K562 (cell line): ENCODE measurements around the gene TLE3. TPM values are rescaled to one million over a fixed set of nuclear protein-coding genes. Genes with fewer than 3 reads are reported as not detected.
"Not testable (repeated sequence)": the region's sequence is repeated elsewhere in the genome, so short reads cannot be mapped to it uniquely, and the experiment has no call there.

Experiments
- ATAC-seq: fragments of 200-7000 bp; cut with Tn5 transposase; 3 replicates; pipeline ENCODE4 v1.9.1; 2020; ENCODE audit warnings: moderate library complexity
- BruUV-seq: library from RNA; stranded (reverse); fragments of 400-500 nt; replicated peaks from 2 replicates; lab custom pipeline; 2021; lab: Mats Ljungman, UMichigan
- CTCF ChIA-PET: fragments of 300-600 bp; formaldehyde crosslinking; extraction: SDS; loops from one replicate; lab custom pipeline; 2021; ENCODE audit warnings: low intra/inter-chr PET ratio; lab: Yijun Ruan, JAX
- POLR2A ChIA-PET: fragments of 300-600, 350-650 bp; sonication (Branson Sonifier 250); formaldehyde crosslinking; extraction: SDS; loops from one replicate; lab custom pipeline; 2021; ENCODE audit warnings: antibody characterized with exemption, inconsistent platforms; lab: Yijun Ruan, JAX
- DNase-seq, 4 experiments: peaks; one replicate each; pipeline versions ENCODE4 v3.0.0 to v3.0.0-alpha.2; 2011 to 2018; ENCODE audit warnings: low spot score in 3 of 4, mixed read lengths in 3 of 4; ENCODE audit errors: extremely low read depth in 1 of 4
- FAIRE-seq: peaks from 2 replicates; lab custom pipeline; 2011; peaks lifted over from hg19 to GRCh38; lab: Jason Lieb, UNC
- H2AFZ ChIP-seq: 2 replicates; pipeline ENCODE4 v1.6.0; 2011; ENCODE audit warnings: low read depth, low read length, control low read depth, inconsistent platforms
- H3K27ac ChIP-seq: fragments of 200-600 bp; 3 replicates; pipeline ENCODE4 v1.8.0; 2011; ENCODE audit warnings: low read depth, mild to moderate bottlenecking, control low read depth, inconsistent platforms, low read length, moderate library complexity, mixed read lengths; ENCODE audit errors: extremely low read depth
- H3K27me3 ChIP-seq, 2 experiments: fragments of 300-600 bp in 1 of 2; 2 replicates in 1 of 2; 3 replicates in 1 of 2; pipeline versions ENCODE4 v1.6.0 to v1.8.0; 2011; ENCODE audit warnings: inconsistent platforms in 2 of 2, low read length in 2 of 2, mild to moderate bottlenecking in 1 of 2, mixed read lengths in 1 of 2, moderate library complexity in 1 of 2; ENCODE audit not compliant: control insufficient read depth in 2 of 2, insufficient read depth in 2 of 2
- H3K36me3 ChIP-seq: fragments of 300-600 bp; 3 replicates; pipeline ENCODE4 v1.8.0; 2011; ENCODE audit warnings: mild to moderate bottlenecking, low read length, inconsistent platforms; ENCODE audit not compliant: control insufficient read depth, insufficient read depth
- H3K4me1 ChIP-seq, 2 experiments: fragments of 200-600 bp in 1 of 2; replicated peaks in 1 of 2; 2 replicates in 1 of 2; 3 replicates in 1 of 2; pipeline versions ENCODE4 v1.5.1 to v1.8.0; 2011; ENCODE audit warnings: inconsistent platforms in 2 of 2, low read length in 2 of 2, mild to moderate bottlenecking in 1 of 2, mixed read lengths in 1 of 2, moderate library complexity in 1 of 2; ENCODE audit not compliant: control insufficient read depth in 2 of 2, insufficient read depth in 2 of 2
- H3K4me2 ChIP-seq: 2 replicates; pipeline ENCODE4 v1.6.1; 2011; ENCODE audit warnings: low read length, control low read depth, inconsistent platforms, mixed read lengths; ENCODE audit not compliant: insufficient read depth
- H3K4me3 ChIP-seq: fragments of 200-600 bp; sonication (generic), shearing (Covaris generic); 2 replicates; pipeline ENCODE4 v1.5.1; 2016; ENCODE audit warnings: control low read depth, inconsistent platforms
- H3K79me2 ChIP-seq: fragments of 200-600 bp; 3 replicates; pipeline ENCODE4 v1.8.0; 2011; ENCODE audit warnings: low read length, inconsistent platforms; ENCODE audit not compliant: control insufficient read depth, insufficient read depth
- H3K9ac ChIP-seq, 2 experiments: 2 replicates each; pipeline versions ENCODE4 v1.6.0 to v1.6.1; 2011; ENCODE audit warnings: low read depth in 2 of 2, low read length in 2 of 2, control low read depth in 1 of 2, inconsistent platforms in 1 of 2, mild to moderate bottlenecking in 1 of 2, mixed read lengths in 1 of 2; ENCODE audit not compliant: insufficient read depth in 1 of 2
- H3K9me1 ChIP-seq: one replicate; pipeline ENCODE4 v1.6.0; 2011; ENCODE audit warnings: inconsistent platforms, mild to moderate bottlenecking, low read length, moderate library complexity; ENCODE audit not compliant: control insufficient read depth, insufficient read depth
- H3K9me3 ChIP-seq: replicated peaks from 2 replicates; pipeline ENCODE4 v1.5.1; 2011; ENCODE audit warnings: low read depth, low read length, inconsistent platforms; ENCODE audit not compliant: control insufficient read depth, insufficient read depth
- H4K20me1 ChIP-seq: replicated peaks from 2 replicates; pipeline ENCODE4 v1.6.1; 2011; ENCODE audit warnings: low read length, inconsistent platforms, mixed read lengths; ENCODE audit not compliant: control insufficient read depth, insufficient read depth
- CHD4 ChIP-seq: fragments of 200-600 bp; sonication (generic); IDR thresholded peaks from 3 replicates; pipeline ENCODE4 v1.6.1; 2012; ENCODE audit warnings: low read depth, mild to moderate bottlenecking, mixed read lengths, low read length, inconsistent platforms; ENCODE audit not compliant: insufficient read depth, insufficient replicate concordance, poor library complexity, severe bottlenecking
- NCOA1 ChIP-seq: fragments of 450-650 bp; IDR thresholded peaks from 2 replicates; pipeline ENCODE4 v1.6.1; 2016; ENCODE audit warnings: low read depth
- PHF21A ChIP-seq: fragments of 450-650 bp; IDR thresholded peaks from 2 replicates; pipeline ENCODE4 v1.6.1; 2017; ENCODE audit warnings: low read depth, borderline replicate concordance
- POLR2G ChIP-seq: fragments of 200-400 bp; formaldehyde crosslinking; IDR thresholded peaks from 2 replicates; pipeline ENCODE4 v1.6.1; 2017; ENCODE audit warnings: low read depth, mild to moderate bottlenecking, antibody characterized with exemption, low read length, moderate library complexity
- TCF7L2 ChIP-seq: fragments of 150-350 bp; IDR thresholded peaks from 2 replicates; pipeline ENCODE4 v1.6.1; 2016; ENCODE audit warnings: low read depth, mild to moderate bottlenecking, low read length, moderate library complexity
- ZNF165 ChIP-seq: fragments of 250-450 bp; sonication (Bioruptor Pico); IDR thresholded peaks from 2 replicates; pipeline ENCODE4 v1.4.0; 2020; ENCODE audit warnings: borderline replicate concordance
- ZNF707 ChIP-seq: fragments of 250-450 bp; sonication (Bioruptor Pico); conservative IDR thresholded peaks from 2 replicates; pipeline ENCODE4 v1.8.0; 2022; ENCODE audit warnings: inconsistent platforms, mild to moderate bottlenecking, moderate library complexity
- WGBS: fragments of 100-300 bp; shearing (Covaris generic); methylation state at CpG from one replicate; pipeline ENCODE4 v1.1.6; 2016; ENCODE audit warnings: low coverage, mixed read lengths; ENCODE audit not compliant: insufficient coverage; ENCODE audit errors: missing lambda C conversion rate; 5-methylcytosine and 5-hydroxymethylcytosine counted together
- in situ Hi-C: fragments of 300-500 bp; cut with MboI; formaldehyde crosslinking; loops from 4 replicates; pipeline ENCODE4 v1.15.0; 2018; ENCODE audit warnings: inconsistent platforms, mixed read lengths
- intact Hi-C: fragments of 100-400 bp; cut with micrococcal nuclease; formaldehyde crosslinking; loops from 2 replicates; pipeline ENCODE4 v1.14.2; 2022
- polyA plus RNA-seq, 8 experiments: library from polyadenylated mRNA; depleted of rRNA in 4 of 8; stranded (reverse) in 5 of 8; unstranded in 3 of 8; fragments of >200 nt; fragmentation: Nextera tagmentation in 2 of 8; fragmentation: Illumina TruSeq in 1 of 8; extraction: Ambion mirVana in 2 of 8; extraction: Trizol in 1 of 8; gene quantifications; 2 replicates each; pipeline versions ENCODE4 v1.2.1 to v1.2.3, GENCODE V29; 2011 to 2014; ENCODE audit warnings: inconsistent platforms in 1 of 8, missing spikeins in 1 of 8
- total RNA-seq, 7 experiments: library from RNA; depleted of rRNA in 6 of 7; stranded (reverse); fragments of >200 nt in 6 of 7; fragmentation: Illumina TruSeq in 2 of 7; extraction: Trizol in 2 of 7; gene quantifications; 2 replicates each; pipeline versions ENCODE4 v1.2.1 to v1.2.3, GENCODE V29; 2011 to 2021; ENCODE audit warnings: low replicate concordance in 1 of 7
- TF ChIP-seq, protein P1 (sequence below), 2 experiments: fragments of 450-650 bp; conservative IDR thresholded peaks; 2 replicates each; pipeline ENCODE4 v1.6.1; 2017; ENCODE audit warnings: mild to moderate bottlenecking in 2 of 2, moderate library complexity in 2 of 2
- TF ChIP-seq, protein P2 (sequence below): IDR thresholded peaks from 2 replicates; pipeline ENCODE4 v1.6.1; 2011; ENCODE audit not compliant: insufficient read length; ENCODE audit errors: extremely low read depth

The TLE3 gene
- total and polyA plus RNA-seq, 9 of the 15 experiments (the other 6 are each of a cell fraction or from before 2014, with no cell fraction given), result 1.5 to 84.2 (median 14.1) TPM

DNA sequence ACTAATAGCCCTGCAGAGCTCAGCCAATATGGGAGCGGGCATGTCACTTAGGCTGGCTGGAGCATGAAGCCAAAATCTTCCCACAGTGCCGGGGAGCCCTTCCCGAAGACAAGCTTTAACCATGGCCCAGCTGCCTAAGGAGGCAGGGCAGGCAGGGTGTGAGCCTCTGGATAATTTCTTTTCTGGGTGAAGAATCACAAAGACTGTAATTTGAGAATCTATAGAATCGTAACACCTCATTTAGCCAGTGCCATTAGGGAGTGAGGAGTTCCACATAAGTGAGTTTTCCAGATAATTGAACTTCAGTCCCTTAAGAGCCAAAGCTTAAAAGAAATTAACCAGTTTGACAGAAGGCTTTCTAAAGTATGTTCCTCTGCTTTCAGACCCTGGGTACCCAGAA is 40.2 kb upstream of the TLE3 start:
- H3K27ac ChIP-seq, result no peak overlapping the region
- no peak overlapping the region for H2AFZ ChIP-seq
- intact Hi-C loops, result no loop called here
- in situ Hi-C loops, result no loop called here
- H3K4me3 ChIP-seq, result no peak overlapping the region
- DNase-seq (no peak), FAIRE-seq (no peak), ATAC-seq (no peak)
- H3K4me2 ChIP-seq, result no peak overlapping the region
- H4K20me1 ChIP-seq, result no peaks in the 10 kb centered on the region
- H3K9me1 ChIP-seq, result no peaks in the 10 kb centered on the region
- H3K27me3 ChIP-seq, result peaks cover 21 to 64% of the 10 kb centered on the region in 2 experiments; a peak in 4 of 5 replicates
- ChIA-PET POLR2A (interaction anchor here (1.3 kb wide), 1 partner anchor 10 kb away, joined by 3 read pairs; no protein-coding TSS in a partner anchor), CTCF (no interaction called here)
- H3K79me2 ChIP-seq, result no peaks in the 10 kb centered on the region
- peaks cover 0 to 4% of the 10 kb centered on the region in 2 experiments; a peak in 3 of 5 replicates for H3K4me1 ChIP-seq
- no peaks in the 10 kb centered on the region for H3K9me3 ChIP-seq
- no peaks in the 10 kb centered on the region for H3K36me3 ChIP-seq
- 0% methylated on average over 4 of the region's 4 CpGs for WGBS
- BruUV-seq, result no TSS peak
- TF ChIP-seq, protein P1, sequence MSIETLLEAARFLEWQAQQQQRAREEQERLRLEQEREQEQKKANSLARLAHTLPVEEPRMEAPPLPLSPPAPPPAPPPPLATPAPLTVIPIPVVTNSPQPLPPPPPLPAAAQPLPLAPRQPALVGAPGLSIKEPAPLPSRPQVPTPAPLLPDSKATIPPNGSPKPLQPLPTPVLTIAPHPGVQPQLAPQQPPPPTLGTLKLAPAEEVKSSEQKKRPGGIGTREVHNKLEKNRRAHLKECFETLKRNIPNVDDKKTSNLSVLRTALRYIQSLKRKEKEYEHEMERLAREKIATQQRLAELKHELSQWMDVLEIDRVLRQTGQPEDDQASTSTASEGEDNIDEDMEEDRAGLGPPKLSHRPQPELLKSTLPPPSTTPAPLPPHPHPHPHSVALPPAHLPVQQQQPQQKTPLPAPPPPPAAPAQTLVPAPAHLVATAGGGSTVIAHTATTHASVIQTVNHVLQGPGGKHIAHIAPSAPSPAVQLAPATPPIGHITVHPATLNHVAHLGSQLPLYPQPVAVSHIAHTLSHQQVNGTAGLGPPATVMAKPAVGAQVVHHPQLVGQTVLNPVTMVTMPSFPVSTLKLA (conservative IDR thresholded peaks at IDR 0.05), result no peak
- TF ChIP-seq NCOA1, result no peak
- TF ChIP-seq, protein P2, sequence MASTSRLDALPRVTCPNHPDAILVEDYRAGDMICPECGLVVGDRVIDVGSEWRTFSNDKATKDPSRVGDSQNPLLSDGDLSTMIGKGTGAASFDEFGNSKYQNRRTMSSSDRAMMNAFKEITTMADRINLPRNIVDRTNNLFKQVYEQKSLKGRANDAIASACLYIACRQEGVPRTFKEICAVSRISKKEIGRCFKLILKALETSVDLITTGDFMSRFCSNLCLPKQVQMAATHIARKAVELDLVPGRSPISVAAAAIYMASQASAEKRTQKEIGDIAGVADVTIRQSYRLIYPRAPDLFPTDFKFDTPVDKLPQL, result no peak
- no peak for TF ChIP-seq POLR2G
- no peak for TF ChIP-seq CHD4
- TF ChIP-seq ZNF707 (CRISPR knock-in tag), result no peak
- no peak for TF ChIP-seq TCF7L2
- TF ChIP-seq ZNF165 (CRISPR knock-in tag), result no peak
- no peak for TF ChIP-seq PHF21A
- TF ChIP-seq, all 486 proteins: peak for 0
- H3K9ac ChIP-seq, result no peak overlapping the region

DNA sequence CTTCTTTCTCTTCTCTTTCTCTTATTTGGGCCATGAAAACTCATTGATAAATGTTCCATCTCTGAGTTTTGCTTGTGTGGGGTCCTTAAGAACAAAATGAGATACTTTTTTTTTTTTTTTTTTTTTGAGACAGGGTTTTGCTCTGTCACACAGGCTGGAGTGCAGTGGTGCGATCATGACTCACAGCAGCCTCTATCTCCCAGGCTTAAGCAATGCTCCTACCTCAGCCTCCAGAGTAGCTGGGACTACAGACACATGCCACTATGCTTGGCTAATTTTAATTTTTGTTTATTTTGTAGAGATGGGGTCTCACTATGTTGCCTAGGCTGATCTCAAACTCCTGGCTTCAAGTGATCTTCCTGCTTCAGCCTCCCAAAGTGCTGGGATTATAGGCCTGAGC is 39.3 kb upstream of the TLE3 start:
- H3K79me2 ChIP-seq, intact Hi-C loops, H3K9ac ChIP-seq, FAIRE-seq, ATAC-seq, H3K36me3 ChIP-seq, H4K20me1 ChIP-seq, in situ Hi-C loops, BruUV-seq, H3K4me3 ChIP-seq, CTCF ChIA-PET, H3K4me1 ChIP-seq, H3K9me3 ChIP-seq, H3K9me1 ChIP-seq, H3K4me2 ChIP-seq, DNase-seq, H2AFZ ChIP-seq, H3K27ac ChIP-seq, POLR2A ChIA-PET: not testable (repeated sequence)
- WGBS, result 13% methylated on average over 1 of the region's 1 CpG
- peaks cover 18 to 64% of the 10 kb centered on the region in 2 experiments; a peak in 4 of 5 replicates for H3K27me3 ChIP-seq
